GM19463 (cell line): ENCODE results near the gene OLA1.

Experiments used
- ATAC-seq: cut with Tn5 transposase; IDR thresholded peaks from one replicate; pipeline ENCODE4 v1.9.1; 2021; ENCODE audit warnings: mild to moderate bottlenecking, moderate library complexity; ENCODE audit not compliant: unreplicated experiment

The OLA1 gene

DNA sequence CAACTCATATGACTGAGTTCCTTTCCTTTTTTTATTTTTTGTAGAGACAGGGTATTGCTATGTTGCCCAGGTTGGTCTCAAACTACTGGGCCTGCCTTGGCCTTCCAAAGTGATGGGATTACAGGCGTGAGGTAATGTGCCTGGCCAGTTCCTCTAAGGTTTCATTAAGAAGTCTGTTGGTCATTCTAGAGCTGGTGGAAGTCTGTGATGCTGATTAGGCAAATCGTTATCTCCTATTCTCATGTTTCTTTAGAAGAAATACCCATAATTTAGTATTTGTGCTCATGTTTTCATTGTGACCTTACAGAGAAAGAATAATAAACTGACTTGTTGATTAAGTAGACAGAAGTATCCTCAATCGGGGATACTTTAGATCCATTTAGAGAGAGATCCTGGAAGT is 177.0 kb downstream of the OLA1 start:
- ATAC-seq: no peak

- no peak for ATAC-seq
Measured at GRCh38 chr2:174070281-174070680, 178.1 kb downstream of the OLA1 start.

GRCh38 chr2:174067815-174068214 is 180.5 kb downstream of the OLA1 start:
- no peak for ATAC-seq

- ATAC-seq: no peak
Measured at GRCh38 chr2:174066871-174067270, 181.5 kb downstream of the OLA1 start.

DNA sequence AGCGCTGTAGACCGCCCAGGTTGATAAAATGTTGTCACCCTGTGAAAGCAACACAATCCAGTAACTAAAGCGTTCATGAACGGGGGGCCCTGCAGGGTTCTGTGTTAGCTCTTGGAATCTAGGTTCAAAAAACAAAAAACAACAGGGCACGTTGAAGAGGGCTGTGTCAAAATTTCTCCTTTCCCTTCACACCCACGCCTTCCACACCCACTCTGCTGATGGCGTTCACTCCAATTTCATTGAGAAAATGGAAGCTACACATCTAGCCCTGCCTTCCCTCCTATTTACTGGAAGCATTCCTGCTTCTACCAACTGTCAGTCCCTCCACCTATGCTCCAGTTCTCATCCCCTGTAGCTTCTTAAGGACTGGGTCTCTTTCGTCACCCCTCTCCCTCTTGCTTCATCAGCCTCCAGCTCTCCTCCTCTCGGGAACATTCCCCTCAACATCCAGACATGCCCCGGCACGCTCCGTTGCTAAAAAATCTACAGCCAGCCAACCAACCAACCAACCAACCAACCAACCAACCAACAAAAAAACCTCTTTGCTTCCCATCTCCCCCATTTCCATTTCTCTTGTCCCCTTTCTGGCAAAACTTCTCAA is 184.7 kb downstream of the OLA1 start:
- no peak for ATAC-seq

DNA sequence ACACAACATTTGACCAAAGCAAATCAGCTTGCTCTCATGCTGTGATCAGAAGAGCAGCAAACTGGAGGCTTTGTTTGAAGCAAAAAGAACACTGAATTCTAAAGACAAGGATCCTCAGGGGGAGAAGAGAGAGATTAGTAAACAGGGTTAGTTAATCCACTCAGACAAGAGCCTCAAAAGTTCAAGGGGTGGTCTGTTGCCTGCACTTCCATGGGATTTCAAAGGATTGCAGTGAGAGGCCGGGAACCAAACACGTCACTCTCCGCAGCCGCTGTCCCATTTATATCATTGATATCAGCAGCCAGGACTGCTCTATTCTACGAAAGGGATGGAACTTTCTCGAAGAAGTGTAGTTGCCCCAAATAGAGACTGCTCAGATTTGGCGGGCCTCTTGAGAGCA is 185.4 kb downstream of the OLA1 start:
- no peak for ATAC-seq

- ATAC-seq: no peak
Measured at GRCh38 chr2:174059884-174060244, 188.5 kb downstream of the OLA1 start.

- ATAC-seq: no peak
Measured at GRCh38 chr2:174059178-174059883, 189.0 kb downstream of the OLA1 start.

DNA sequence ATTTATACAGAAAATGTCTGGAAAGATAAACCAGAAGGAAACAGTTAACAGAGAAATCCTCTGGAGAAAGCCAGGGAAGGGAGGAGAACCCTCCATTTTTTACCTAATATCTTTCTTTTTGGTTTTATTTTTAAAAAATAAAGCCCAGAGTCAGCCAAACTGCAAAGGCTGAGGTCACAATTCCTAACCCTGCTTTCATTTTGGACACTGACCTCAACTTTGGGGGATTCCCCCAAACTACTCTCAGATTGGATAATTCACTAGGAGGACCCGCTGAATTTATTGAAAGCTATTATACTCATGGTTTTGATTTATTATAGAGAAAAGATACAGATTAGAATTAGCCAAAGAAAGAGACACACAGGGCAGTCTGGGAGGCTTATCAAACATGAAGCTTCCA is 189.9 kb downstream of the OLA1 start:
- ATAC-seq: no peak

GRCh38 chr2:174058026-174058425 is 190.3 kb downstream of the OLA1 start:
- ATAC-seq: no peak

DNA sequence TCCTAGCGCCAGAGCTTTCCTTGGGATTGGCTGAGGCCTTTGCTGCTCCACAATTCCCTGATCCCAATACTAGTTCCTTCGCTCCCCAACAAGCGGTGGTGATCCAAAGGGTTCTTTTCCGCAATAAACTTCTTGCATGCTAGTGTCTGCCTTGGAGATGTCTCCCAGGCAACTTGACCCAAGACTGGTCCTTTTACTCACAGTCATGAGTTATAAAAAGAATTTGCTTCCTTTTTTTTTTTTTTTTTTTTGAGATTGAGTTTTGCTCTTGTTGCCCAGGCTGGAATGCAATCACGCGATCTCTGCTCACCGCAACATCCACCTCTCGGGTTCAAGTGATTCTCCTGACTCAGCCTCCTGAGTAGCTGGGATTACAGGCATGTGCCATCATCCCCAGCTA is 193.4 kb downstream of the OLA1 start:
- no peak for ATAC-seq

DNA sequence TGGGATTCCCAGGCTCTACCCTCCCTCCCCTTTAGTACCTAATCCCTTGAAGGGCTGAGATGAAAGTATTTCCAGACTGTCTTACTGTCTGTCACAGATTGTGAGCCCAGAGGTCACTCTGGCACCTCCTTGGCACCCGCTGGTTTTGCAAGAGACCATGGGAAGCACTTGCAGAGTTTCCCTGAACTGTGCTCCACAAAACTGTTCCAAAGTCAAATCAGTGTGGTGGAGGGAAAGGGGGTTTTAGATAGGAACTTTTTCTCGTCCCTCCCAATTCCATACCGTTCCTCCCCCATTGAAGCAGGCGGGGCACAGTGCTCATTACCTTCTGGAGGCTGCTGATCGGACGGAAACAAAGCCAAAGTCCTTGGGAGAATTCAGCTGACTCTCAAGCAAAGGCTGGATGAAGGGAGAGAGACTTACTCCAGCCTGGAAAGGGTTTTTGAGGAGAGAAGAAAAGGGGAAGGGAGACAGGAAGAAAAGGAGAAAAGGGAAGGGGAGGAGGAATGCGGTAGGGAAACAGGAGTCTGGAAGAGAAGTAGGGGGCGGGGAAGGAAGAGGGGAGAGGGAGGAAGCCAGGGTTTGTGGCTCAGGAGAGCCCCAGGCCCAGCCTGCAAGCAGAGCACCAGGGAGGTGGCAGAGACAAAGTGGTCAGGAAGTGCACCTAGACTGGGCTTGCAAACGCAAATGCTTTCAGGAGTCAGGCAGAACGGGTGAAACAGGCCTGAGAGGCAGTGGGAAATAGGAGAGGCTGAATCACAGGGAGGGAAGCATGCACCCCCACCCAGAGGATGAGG is 194.8 kb downstream of the OLA1 start:
- no peak for ATAC-seq

DNA sequence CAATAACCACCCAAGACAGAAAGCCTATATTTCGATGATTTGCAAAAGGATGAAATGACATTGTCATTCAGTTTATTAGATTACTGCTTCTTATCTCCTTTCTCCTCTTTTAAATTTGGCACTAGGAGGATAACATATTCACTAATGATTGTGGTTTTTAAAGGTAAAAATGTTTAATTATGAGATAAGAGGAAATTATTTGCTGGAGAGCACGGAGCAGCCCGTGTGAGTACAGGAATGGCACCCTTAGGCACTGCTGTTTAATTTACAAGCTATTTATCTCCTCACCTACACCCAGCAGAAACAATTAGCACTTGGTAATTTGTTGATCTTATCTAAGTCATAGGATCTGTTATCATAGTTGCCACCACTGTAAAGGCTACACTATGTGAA is 195.8 kb downstream of the OLA1 start:
- ATAC-seq: no peak

DNA sequence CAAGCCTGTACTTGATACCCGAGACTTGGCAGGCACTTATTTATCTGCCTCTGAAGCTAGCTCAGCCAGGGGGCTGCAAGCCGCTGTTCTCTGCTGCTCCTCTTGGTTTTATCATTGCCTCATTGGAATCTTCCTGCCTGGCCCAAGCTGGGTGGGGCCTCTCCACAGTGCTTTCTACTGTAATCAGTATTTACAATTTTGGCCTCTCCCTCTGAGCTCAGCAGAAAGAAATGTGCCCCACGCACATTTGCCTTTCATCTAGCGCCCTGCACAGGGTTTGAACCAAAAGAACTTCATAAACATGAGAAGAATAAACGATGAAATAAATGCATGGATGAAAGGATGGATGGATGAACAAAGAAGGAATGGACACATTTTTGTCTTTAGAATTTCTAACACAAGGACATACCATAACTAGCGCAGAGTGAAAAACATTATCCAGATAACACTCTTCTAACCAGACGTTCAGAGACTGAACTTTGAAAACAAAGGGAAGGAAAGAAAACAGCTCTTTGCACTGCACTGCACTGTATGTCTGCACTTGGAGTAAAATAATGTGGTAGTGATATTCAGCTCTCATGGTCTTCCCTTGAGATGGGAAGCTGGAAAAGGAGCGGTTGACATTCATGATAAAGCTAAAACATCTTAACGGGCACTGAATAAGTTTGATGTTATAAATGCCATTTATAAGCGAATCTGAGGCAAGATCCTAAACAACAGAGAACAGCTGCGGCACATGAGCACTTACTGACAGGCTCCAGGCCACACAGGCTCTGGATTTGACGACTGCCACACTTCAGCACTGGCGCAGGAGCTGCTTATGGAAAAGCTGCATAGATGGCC is 196.4 kb downstream of the OLA1 start:
- ATAC-seq: no peak

DNA sequence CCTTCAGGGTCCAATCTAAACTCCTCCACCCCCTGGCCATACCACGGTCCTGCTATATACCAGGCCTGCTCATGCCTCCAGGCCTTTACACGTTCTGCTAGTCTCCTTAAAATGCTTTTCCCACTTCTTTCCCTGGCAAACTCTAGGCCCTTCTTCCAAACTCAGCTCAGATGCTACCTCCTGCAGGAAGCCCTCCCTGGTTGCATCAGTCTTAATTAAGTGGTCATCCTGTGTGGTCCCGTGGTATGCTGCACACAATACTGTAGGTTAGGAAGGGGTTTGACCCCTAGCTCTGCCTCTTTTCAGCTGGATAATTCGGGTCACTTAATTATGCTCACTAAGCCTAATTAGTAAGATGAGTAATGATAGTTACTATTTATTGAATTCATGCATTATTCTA is 197.3 kb downstream of the OLA1 start:
- ATAC-seq: no peak

GRCh38 chr2:174049895-174050294 is 198.4 kb downstream of the OLA1 start:
- no peak for ATAC-seq

GRCh38 chr2:174048243-174048642 is 200.1 kb downstream of the OLA1 start:
- ATAC-seq: no peak

DNA sequence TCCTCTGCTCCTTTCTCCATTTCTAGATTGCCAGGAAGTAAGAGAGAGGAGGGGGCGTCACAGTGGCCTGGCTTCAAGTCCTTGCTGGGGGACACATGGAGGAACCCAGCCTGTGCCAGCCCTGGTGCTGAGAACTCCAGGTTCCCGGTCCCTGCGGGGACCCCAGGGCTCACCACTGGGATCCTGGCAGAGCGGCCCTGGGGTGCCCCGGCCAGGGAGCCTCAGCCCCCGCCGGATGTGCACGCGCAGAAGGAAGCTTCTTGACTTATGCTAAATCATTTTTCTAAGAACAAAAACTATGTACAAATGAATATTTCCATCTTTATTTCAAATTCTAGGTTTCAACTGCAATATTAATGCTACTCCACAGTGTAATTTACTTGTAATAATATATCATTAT is 200.6 kb downstream of the OLA1 start:
- ATAC-seq: no peak

GRCh38 chr2:174046172-174046571 is 202.2 kb downstream of the OLA1 start:
- no peak for ATAC-seq

- ATAC-seq: no peak
Measured at GRCh38 chr2:174044556-174044955, 203.8 kb downstream of the OLA1 start.

DNA sequence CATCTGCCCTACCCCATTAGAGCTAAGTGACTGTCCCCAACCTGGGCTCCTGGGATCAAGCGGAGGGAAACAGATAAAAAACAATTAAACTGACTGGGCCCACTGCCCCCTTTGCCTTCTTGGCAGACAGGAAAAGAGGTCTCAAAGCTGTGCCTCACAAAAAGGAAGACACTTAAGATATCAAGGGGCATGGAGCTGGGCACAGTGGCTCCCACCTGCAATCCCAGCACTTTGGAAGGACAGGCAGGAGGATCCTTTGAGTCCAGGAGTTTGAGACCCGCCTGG is 208.0 kb downstream of the OLA1 start:
- ATAC-seq: no peak
